DOHH2 (cell line): ENCODE measurements around the gene MSMB.

Experiments
- H3F3A ChIP-seq: fragments of 200-600 bp; sonication (generic), shearing (Covaris generic); 2 replicates; pipeline ENCODE4 v1.6.0; 2016; ENCODE audit warnings: antibody characterized with exemption, mild to moderate bottlenecking; ENCODE audit not compliant: control insufficient read depth, insufficient read depth
- H3K27ac ChIP-seq: fragments of 200-600 bp; sonication (generic); 2 replicates; pipeline ENCODE4 v1.5.1; 2014; ENCODE audit warnings: low read depth, mild to moderate bottlenecking, low read length, moderate library complexity
- H3K27me3 ChIP-seq: fragments of 200-600 bp; sonication (generic); 2 replicates; pipeline ENCODE4 v1.6.1; 2014; ENCODE audit warnings: mild to moderate bottlenecking, low read length, mixed read lengths; ENCODE audit not compliant: control insufficient read depth
- H3K36me3 ChIP-seq: fragments of 200-600 bp; sonication (generic); 2 replicates; pipeline ENCODE4 v1.6.1; 2014; ENCODE audit warnings: mild to moderate bottlenecking, low read length, moderate library complexity, mixed read lengths; ENCODE audit not compliant: control insufficient read depth
- H3K4me1 ChIP-seq: fragments of 200-600 bp; sonication (generic); 2 replicates; pipeline ENCODE4 v1.6.1; 2014; ENCODE audit warnings: mild to moderate bottlenecking, low read length, mixed read lengths; ENCODE audit not compliant: control insufficient read depth
- H3K4me2 ChIP-seq: fragments of 200-600 bp; sonication (generic); 2 replicates; pipeline ENCODE4 v1.6.0; 2014; ENCODE audit warnings: mild to moderate bottlenecking, low read length, moderate library complexity
- H3K4me3 ChIP-seq: fragments of 200-600 bp; sonication (generic); 2 replicates; pipeline ENCODE4 v1.5.1; 2014; ENCODE audit warnings: mild to moderate bottlenecking, low read length, mixed read lengths
- H3K79me2 ChIP-seq: fragments of 200-600 bp; sonication (generic); 2 replicates; pipeline ENCODE4 v1.6.1; 2014; ENCODE audit warnings: mild to moderate bottlenecking, low read length, mixed read lengths; ENCODE audit not compliant: control insufficient read depth
- H3K9me2 ChIP-seq: fragments of 200-600 bp; sonication (generic); replicated peaks from 2 replicates; pipeline ENCODE4 v1.6.1; 2014; ENCODE audit warnings: mild to moderate bottlenecking, low read length, mixed read lengths; ENCODE audit not compliant: control insufficient read depth
- H3K9me3 ChIP-seq: fragments of 200-600 bp; sonication (generic); 2 replicates; pipeline ENCODE4 v1.6.1; 2014; ENCODE audit warnings: antibody characterized with exemption, low read length, mixed read lengths; ENCODE audit not compliant: control insufficient read depth, insufficient read depth
- H4K20me1 ChIP-seq: fragments of 200-600 bp; sonication (generic); 2 replicates; pipeline ENCODE4 v1.6.0; 2014; ENCODE audit warnings: low read depth, mild to moderate bottlenecking, antibody characterized with exemption, low read length, moderate library complexity; ENCODE audit not compliant: control insufficient read depth, insufficient read depth
- EZH2phosphoT487 ChIP-seq: fragments of 200-600 bp; sonication (generic); IDR thresholded peaks from 2 replicates; pipeline ENCODE4 v1.6.1; 2017; ENCODE audit warnings: borderline replicate concordance, mild to moderate bottlenecking, antibody characterized with exemption, low read length, moderate library complexity, mixed read lengths
- TF ChIP-seq, protein P1 (sequence below): fragments of 200-600 bp; sonication (generic); IDR thresholded peaks from one replicate; pipeline ENCODE4 v1.5.1; 2014; ENCODE audit warnings: antibody characterized with exemption, mild to moderate bottlenecking, low read depth, low read length; ENCODE audit not compliant: poor library complexity, severe bottlenecking

Gene MSMB

GRCh38 chr10:46053534-46054434, 7.7 kb upstream of the MSMB start:
- H3K27ac ChIP-seq, result no peak overlapping the region
- H3K27me3 ChIP-seq, result no peaks in the 10 kb centered on the region
- no peaks in the 10 kb centered on the region for H3F3A ChIP-seq
- H4K20me1 ChIP-seq, result no peaks in the 10 kb centered on the region
- H3K4me3 ChIP-seq, result no peak overlapping the region
- no peaks in the 10 kb centered on the region for H3K9me3 ChIP-seq
- TF ChIP-seq EZH2phosphoT487, result no peak
- TF ChIP-seq, protein P1, sequence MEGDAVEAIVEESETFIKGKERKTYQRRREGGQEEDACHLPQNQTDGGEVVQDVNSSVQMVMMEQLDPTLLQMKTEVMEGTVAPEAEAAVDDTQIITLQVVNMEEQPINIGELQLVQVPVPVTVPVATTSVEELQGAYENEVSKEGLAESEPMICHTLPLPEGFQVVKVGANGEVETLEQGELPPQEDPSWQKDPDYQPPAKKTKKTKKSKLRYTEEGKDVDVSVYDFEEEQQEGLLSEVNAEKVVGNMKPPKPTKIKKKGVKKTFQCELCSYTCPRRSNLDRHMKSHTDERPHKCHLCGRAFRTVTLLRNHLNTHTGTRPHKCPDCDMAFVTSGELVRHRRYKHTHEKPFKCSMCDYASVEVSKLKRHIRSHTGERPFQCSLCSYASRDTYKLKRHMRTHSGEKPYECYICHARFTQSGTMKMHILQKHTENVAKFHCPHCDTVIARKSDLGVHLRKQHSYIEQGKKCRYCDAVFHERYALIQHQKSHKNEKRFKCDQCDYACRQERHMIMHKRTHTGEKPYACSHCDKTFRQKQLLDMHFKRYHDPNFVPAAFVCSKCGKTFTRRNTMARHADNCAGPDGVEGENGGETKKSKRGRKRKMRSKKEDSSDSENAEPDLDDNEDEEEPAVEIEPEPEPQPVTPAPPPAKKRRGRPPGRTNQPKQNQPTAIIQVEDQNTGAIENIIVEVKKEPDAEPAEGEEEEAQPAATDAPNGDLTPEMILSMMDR, result no peak
- H3K36me3 ChIP-seq, result no peaks in the 10 kb centered on the region
- no peak overlapping the region for H3K4me2 ChIP-seq
- H3K4me1 ChIP-seq, result no peaks in the 10 kb centered on the region
- no peaks in the 10 kb centered on the region for H3K9me2 ChIP-seq
- H3K79me2 ChIP-seq, result no peaks in the 10 kb centered on the region

DNA sequence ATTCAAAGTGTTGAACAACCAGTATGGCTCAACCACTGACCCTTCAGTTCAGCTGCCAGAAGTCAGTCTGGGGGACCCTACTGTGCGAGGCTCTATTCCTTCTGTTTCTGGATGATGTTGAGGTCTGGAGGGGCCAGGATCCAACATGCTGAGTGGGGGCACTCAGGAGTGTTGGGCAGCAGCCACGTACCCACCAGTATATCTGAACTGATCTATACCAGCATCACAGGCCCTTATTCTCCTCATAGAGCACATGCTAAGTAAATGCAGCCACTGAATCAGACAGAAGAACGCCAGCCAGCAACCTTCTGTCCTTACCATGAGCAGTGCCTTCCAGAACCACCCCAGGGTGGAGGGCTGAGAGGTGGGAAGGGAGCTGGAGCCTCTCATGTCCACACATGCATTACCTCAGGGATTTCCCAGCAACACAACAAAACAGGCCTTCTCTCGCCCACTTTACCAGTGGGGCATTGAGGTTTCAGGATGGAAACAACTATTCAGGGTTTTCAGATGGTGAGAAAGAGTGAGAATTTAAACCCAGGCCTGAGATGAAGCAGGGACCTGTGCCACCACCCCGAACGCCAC, 6.8 kb upstream of the MSMB start:
- Histone ChIP-seq H3K4me3 (no peak overlapping the region), H4K20me1 (no peaks in the 10 kb centered on the region), H3K4me1 (no peaks in the 10 kb centered on the region), H3K9me3 (no peaks in the 10 kb centered on the region), H3K9me2 (no peaks in the 10 kb centered on the region), H3K36me3 (no peaks in the 10 kb centered on the region), H3K79me2 (no peaks in the 10 kb centered on the region), H3K27ac (no peak overlapping the region), H3K4me2 (no peak overlapping the region), H3F3A (no peaks in the 10 kb centered on the region), H3K27me3 (peaks cover 3% of the 10 kb centered on the region; the same call in 1 of the 2 replicates)
- TF ChIP-seq, protein P1, result no peak
- TF ChIP-seq EZH2phosphoT487, result no peak

- no peak overlapping the region for H3K4me2 ChIP-seq
- no peak overlapping the region for H3K4me3 ChIP-seq
- H3K36me3 ChIP-seq, result no peaks in the 10 kb centered on the region
- H3K4me1 ChIP-seq, result no peaks in the 10 kb centered on the region
- H3K27ac ChIP-seq, result no peak overlapping the region
- no peaks in the 10 kb centered on the region for H3K79me2 ChIP-seq
- H3F3A ChIP-seq, result no peaks in the 10 kb centered on the region
- no peaks in the 10 kb centered on the region for H3K9me2 ChIP-seq
- no peaks in the 10 kb centered on the region for H4K20me1 ChIP-seq
- TF ChIP-seq EZH2phosphoT487, result no peak
- TF ChIP-seq, protein P1, result no peak
- no peaks in the 10 kb centered on the region for H3K9me3 ChIP-seq
- peaks cover 7% of the 10 kb centered on the region; the same call in 1 of the 2 replicates for H3K27me3 ChIP-seq
Measured at GRCh38 chr10:46052057-46052790, 6.2 kb upstream of the MSMB start.
